Stimulated activated CD4-positive, alpha-beta T cell treated with anti-CD3 and anti-CD28 coated beads, Interleukin-1b, Interleukin-23, amount 100 ng/mL, for 24 hours (primary cell): ENCODE measurements around the gene RBP2.
"Not testable (repeated sequence)": the region's sequence is repeated elsewhere in the genome, so short reads cannot be mapped to it uniquely, and the experiment has no call there.

Source experiments
- DNase-seq, 4 experiments: peaks; one replicate each; pipeline ENCODE4 v3.0.0-alpha.2; 2020; ENCODE audit warnings: low read depth in 4 of 4, low spot score in 1 of 4

Gene RBP2

DNA sequence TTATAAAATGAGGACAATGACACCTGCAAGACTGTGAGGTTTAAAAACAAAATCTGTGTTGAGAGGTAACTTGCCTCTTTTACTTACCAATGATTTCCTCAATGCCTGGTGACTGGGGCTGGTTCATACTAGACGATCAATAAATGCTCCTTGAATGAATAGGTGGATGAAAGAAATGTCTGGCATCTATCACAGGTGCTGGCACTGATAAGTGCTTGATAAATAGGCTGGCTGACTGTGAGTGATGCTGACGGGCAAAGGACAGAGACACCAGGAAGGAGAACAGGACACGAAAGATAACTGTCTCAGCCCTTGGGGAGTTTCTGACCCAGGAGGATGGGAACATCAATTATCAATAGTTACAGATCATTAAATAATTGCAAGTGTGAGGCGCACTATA lies 31.9 kb downstream of the RBP2 start:
- no peak for DNase-seq

DNA sequence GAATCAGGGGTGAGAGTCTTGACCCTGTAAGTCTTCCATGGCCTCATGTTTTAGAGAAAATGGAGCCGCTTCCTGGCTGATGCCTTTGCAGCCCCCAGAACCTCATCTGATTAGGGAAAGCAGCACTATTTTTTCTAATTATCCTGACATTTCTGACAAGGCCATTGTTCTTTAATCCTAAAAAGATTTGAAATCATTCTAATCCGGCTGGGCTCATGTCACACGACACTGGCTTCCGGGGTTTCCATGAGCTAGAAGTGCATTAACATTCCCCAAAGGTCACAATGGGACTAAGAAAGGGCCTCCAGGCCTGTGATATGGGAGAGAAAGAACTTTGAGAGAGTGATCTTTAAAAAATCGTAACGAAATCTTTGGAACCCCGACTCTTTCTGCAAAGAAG lies 33.1 kb downstream of the RBP2 start:
- DNase-seq, result no peak

DNA sequence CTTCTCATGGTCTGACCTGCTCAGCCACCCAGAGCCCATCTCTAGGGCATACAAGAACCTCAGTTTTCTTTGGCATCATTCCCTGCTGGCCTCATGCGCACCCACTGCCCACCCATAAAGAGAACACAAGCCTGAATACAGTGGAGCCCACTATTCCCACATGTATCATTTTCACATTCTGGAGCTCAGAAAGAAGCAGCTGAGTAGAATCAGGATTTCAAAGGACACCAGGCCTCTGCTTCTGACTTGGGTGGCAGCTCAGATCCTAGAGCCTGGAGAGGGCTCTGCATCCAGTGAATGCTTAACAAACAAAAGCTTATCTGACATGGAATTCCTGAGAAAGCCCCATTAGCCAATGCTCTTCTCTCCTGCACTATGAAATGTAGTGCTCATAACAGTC lies 34.7 kb downstream of the RBP2 start:
- DNase-seq, result no peak

GRCh38 chr3:139440639-139441556 lies 35.4 kb downstream of the RBP2 start:
- DNase-seq, result no peak

- no peak for DNase-seq
Observed at GRCh38 chr3:139439278-139439677, 37.0 kb downstream of the RBP2 start.

DNA sequence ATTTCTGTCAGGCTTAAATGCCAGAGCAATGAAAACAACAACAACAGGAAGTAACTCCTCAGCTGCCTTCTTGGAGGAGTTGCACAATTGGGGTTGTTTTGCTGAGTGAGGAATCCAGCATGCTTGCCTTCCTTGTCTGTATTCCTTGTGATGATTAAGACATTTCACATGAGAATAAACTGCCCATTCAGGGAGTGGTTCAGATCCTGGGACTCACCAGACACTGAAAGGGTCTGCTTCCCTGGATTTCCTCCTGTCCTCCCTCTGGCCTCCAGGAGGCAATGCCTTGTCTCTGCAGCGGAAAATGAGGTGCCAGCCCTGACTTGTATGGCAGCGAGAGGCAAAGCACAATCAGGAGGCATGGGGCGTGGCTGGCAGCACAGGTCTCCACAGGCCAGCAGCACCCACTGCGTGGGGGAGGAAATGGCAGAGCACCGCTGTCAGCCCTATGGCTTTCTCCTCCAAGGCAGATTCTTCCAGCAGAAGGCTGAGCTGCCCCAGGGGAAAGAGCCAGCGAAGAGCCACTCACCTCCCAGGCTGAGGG lies 41.5 kb downstream of the RBP2 start:
- no peak for DNase-seq

DNA sequence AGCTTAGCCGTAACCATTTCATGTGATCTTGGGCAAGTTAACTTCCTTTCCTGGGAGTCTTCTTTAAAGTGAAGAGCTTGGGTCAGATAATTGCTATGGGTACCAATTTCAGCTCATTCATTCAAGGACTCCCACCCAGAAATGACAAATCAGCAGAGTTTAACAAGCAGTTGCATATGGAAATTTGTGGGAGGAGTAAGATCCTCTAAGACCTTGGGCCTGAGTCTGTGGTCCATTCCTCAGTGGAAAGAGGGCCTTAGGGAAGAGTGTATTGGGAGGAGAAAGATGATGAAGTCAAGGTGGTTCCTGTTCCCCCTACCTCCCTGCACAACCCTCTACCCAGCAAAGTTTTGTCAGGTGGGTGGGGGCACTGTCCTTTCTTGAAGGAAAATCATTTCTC lies 42.1 kb downstream of the RBP2 start:
- DNase-seq, result no peak

GRCh38 chr3:139433089-139433488 lies 43.2 kb downstream of the RBP2 start:
- DNase-seq, result no peak

GRCh38 chr3:139430493-139430892 lies 45.8 kb downstream of the RBP2 start:
- no peak for DNase-seq

GRCh38 chr3:139427283-139428060 lies 48.8 kb downstream of the RBP2 start:
- no peak for DNase-seq

DNA sequence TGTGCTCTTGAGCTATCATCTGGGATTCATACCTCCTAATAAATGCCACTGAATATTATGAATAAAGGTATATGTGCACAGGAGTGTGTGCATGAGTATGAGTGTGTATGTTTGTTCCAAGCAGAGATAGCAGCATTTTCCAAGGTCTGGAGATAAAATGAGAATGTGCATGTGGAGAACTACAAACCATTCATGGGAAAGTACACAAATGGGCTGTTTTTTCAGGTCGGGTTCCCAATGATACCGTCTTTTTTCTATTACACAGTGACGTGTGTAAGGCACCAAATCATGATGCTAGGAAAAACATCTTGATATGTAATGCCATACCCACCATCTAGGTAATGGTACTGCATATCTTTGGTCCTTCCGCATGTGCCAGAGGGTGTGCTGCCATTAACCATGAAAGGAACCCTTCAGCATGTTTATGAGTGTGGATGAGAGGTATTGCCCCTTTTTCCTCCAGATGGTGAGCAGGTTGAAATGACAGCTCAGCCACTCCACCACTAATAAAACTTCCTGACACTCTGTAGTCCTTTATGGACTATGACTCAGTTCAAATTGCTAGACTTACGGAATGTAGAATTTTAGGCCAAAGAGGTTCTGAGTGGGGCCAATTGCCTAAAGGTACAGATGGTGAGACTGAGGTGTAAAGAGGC lies 50.4 kb downstream of the RBP2 start:
- no peak for DNase-seq

GRCh38 chr3:139423232-139423631 lies 53.1 kb downstream of the RBP2 start:
- no peak for DNase-seq

DNA sequence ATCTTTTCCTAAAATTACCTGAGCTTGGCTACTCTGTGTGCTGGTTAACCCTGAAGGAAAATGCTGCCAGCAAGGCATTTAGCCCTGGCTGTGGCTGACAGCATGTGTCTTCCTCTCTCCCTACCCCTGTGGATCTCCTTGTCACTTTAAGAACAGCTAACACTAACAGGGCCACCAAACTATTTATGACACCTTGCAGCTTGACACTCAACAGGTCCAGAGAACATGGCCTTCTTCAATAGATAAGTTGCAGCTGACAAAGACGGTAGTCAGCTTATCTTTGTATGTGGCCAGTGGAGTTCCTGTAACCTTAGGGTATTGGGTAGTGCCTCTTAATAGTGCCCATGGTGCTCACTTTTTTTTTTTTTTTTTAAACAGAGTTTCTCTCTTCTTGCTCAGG lies 54.9 kb downstream of the RBP2 start:
- DNase-seq, result no peak

DNA sequence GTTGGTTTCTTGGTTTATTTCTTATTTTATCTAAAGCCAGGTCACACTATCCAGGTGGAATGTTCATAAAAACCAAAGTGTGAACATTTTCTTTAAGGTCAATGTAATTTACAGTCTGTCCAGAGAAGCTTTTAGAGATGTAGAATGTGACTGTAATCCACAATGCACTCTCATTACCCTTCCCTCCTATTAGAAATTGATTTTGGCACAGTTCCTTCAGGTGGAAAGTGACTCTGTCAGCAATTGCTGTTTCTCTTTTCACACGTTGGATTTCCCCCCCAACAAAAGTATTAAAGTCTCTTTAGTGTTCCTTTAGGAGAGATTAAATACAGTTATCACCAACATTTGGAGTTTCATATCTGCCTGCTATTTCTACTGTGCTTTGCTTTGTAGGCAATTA lies 55.3 kb downstream of the RBP2 start:
- DNase-seq, result no peak

DNA sequence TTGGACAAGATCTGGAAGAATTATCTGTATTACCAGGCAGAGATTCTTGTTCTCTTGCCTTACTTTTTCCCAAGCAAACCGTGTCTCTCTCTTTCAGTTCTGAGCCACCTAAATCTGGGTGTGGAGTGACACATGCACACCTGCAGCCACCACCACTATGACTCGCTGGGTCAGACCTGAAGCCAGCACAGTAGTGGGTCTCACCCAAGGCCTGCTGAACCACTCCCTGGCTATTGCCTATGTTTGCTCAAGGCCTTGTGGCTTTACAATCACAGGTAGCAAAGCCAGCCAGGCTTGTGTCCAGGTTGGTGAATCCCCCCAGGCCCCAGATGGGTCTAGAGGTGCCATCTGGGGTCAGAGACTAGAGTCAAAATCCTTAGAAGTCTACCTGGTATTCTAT lies 58.2 kb downstream of the RBP2 start:
- no peak for DNase-seq

DNA sequence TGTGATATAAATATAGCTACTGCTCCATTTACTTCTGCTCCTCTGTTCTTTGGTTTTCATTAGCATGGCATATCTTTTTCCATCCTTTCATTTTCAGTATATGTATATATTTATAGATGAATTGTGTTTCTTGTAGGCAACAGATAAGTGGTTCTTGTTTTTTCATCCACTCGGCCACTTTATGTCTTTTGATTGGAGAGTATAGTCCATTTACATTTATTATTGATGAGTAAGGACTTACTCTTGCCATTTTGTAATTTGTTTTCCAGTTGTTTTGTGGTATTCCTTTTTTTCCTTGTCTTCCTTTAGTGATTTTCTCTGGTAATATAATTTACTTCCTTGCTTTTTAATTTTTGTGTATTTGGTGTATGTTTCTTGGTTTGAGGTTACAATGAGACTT lies 60.0 kb downstream of the RBP2 start:
- no peak for DNase-seq

GRCh38 chr3:139414608-139415224 lies 61.6 kb downstream of the RBP2 start:
- no peak for DNase-seq

DNA sequence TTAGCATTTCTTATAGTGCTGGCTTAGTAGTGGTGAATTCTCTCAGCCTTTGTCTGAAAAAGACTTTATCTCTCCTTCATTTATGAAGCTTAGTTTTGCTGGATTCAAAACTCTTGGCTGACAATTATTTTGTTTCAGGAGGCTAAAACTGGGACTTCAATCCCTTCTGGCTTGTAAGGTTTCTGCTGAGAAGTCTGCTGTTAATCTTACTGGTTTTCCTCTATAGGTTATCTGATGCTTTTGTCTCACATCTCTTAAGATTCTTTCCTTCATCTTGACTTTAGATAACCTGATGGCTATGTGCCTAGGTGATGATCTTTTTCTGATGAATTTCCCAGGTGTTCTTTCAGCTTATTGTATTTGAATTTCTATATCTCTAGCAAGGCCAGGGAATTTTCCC lies 63.4 kb downstream of the RBP2 start:
- DNase-seq, result not testable (repeated sequence)
